Erythroblast (primary cell): ENCODE data around the gene DVL2.

Source experiments
- DNase-seq, 2 experiments: peaks; one replicate each; lab custom pipeline; 2025; lab: John Stamatoyannopoulos, UW
- GATA1 ChIP-seq: IDR thresholded peaks from 2 replicates; pipeline ENCODE4 v1.6.1; 2011; ENCODE audit warnings: low read depth, mild to moderate bottlenecking, control low read depth, low read length, moderate library complexity
- POLR2A ChIP-seq: IDR thresholded peaks from 2 replicates; pipeline ENCODE4 v1.6.1; 2011; ENCODE audit warnings: mild to moderate bottlenecking, low read length

DVL2 gene

DNA sequence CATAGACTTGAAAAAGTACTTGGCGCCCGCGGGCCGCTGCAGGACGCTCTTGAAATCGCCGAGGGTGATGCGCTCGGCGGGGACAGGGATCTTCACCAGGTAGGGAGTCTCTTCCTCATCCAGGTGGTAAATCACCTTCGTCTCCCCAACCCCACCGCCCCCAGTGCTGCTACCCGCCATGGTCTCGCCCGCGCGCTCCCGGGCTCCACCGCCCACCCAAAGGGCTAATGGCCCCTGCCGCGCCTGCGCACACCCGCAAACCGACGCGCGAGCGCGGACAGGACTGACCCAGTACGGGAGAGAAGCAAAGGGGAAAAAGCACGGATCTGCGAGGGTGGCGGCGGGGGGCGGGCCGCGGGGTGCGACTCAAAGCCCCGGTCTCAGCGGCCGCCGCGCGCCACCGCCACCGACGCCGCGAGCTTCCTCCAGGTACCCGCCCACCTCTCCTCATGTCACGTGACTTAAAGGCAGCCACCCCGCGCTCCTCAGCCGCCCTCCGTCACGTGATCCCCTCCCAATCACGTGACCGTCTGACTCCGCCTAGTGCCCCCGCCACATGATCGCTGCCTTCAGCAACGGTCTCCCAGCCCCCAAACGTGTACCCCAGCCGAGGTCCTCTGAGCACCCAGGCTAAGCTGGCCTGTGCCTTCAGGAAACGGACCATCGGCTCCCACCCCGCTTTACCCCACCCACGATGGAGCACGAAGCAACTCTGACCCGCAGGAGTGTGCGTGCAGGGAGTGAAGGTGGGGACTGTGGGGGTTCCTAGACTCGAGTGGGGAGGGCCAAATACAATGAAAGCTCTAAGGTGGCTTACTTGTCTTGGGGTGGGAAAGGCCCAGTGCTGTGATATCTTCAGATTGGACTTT is at the start of gene DVL2:
Gene DVL2, minus strand, starts transcription at position 435 of the 869 bp plus-strand sequence. Its CDS starts 255 bp downstream, at position 180.
- peak; percentile 97 for DNase-seq
- no peak for TF ChIP-seq GATA1
- peak; percentile 92 for TF ChIP-seq POLR2A

DNA sequence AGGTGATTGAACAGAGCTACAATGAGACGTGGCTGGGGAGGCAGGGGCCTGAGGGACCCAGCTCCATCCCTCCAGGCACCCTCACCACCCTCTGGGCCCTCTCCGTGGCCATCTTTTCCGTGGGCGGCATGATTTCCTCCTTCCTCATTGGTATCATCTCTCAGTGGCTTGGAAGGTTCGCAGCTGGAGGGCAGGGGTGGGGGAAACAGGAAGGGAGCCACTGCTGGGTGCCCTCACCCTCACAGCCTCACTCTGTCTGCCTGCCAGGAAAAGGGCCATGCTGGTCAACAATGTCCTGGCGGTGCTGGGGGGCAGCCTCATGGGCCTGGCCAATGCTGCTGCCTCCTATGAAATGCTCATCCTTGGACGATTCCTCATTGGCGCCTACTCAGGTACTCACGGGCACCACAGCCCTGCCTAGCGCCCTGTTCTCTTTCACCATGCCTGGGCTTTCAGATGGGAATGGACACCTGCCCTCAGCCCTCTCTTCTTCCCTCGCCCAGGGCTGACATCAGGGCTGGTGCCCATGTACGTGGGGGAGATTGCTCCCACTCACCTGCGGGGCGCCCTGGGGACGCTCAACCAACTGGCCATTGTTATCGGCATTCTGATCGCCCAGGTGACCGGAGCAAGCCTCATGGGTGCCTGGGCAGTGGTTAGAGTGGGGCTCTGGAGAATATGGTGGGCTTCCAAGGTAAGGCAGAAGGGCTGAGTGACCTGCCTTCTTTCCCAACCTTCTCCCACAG is 49.3 kb upstream of the DVL2 start:
- no peak for DNase-seq

DNA sequence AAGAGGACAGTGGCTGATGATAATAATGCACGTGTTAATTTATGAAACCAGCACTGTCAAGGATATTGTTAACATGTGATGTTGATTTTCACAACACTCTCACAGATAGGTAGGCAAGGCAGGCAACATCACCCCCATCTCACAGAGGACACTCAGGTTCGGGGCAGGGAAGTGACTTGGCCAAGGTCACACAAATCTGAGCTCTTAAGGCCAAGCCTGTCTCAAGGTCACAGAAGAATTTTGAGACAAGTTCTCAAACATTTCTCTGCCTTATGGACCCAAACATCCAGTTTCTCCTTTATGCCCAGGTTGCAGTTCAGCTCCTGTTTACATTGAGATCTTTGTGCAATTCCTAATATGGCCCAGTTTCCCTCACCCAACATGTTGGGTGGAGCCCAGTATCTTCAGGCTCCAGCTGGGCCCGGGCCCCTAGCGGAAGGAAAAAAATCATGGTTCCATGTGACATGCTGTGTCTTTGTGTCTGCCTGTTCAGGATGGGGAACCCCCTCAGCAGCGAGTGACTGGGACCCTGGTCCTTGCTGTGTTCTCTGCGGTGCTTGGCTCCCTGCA is 48.5 kb upstream of the DVL2 start:
- TF ChIP-seq GATA1 (no peak), POLR2A (peak; percentile 68)
- peak; percentile 93 to 94 for DNase-seq

More for the DNA sequence above, 49.3 kb upstream of the DVL2 start:
- no peak for TF ChIP-seq GATA1
- no peak for TF ChIP-seq POLR2A

DNA sequence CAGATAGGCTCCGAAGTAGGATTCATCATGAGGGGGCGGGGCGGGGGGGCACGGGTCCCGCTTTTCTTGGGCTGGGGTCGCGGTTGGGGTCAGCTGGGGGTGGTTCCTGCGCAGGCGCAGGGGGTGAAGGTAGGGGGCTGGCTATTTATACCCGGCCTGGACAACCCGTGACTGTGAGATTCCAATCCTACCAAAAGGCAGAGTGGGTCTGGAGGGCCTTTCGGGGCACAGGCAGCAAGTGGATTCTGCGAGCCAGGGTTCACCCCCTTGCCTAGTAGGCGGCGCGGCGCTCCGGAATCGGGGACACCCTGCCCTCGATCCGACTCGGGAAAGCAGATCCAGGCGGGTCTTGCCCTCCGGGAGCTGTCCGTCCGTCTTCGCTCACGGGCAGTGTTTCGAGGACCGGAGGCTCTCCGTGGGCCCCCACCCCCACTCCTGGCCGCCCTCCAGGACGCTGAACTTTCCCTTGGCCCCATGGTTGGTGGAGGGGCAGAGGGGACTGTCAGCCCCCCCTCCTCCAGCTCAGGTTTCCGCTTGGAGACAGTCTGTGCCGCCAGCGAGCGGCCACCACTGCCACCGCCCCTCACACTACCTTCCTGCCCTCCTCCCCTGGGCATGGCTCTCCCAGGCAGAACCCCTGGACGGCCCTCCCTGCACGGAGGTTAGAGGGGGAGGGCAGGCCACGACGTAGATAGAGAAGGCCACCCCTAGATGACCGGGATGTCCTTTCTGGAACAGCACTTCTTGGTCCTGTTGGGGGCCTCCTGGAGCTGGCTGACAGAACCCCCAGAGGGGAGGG is 47.8 kb upstream of the DVL2 start:
- DNase-seq, result peak; percentile 74 to 81
- TF ChIP-seq POLR2A (no peak), GATA1 (no peak)

DNA sequence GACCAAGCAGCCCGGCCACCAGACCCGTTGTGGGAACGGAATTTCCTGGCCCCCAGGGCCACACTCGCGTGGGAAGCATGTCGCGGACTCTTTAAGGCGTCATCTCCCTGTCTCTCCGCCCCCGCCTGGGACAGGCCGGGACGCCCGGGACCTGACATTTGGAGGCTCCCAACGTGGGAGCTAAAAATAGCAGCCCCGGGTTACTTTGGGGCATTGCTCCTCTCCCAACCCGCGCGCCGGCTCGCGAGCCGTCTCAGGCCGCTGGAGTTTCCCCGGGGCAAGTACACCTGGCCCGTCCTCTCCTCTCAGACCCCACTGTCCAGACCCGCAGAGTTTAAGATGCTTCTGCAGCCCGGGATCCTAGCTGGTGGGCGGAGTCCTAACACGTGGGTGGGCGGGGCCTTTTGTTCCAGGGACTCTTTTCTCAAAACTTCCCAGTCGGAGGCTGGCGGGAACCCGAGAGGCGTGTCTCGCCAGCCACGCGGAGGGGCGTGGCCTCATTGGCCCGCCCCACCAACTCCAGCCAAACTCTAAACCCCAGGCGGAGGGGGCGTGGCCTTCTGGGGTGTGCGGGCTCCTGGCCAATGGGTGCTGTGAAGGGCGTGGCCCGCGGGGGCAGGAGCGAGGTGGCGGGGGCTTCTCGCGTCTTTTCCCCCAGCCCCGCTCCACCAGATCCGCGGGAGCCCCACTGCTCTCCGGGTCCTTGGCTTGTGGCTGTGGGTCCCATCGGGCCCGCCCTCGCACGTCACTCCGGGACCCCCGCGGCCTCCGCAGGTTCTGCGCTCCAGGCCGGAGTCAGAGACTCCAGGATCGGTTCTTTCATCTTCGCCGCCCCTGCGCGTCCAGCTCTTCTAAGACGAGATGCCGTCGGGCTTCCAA is 47.0 kb upstream of the DVL2 start, which contains the start of gene SLC2A4:
Gene SLC2A4, plus strand, starts transcription at position 645 of the 879 bp plus-strand sequence. Its CDS starts 217 bp downstream, at position 862.
- DNase-seq, result peak; percentile 96 to 98
- TF ChIP-seq GATA1, result no peak
- TF ChIP-seq POLR2A, result peak; percentile 71

DNA sequence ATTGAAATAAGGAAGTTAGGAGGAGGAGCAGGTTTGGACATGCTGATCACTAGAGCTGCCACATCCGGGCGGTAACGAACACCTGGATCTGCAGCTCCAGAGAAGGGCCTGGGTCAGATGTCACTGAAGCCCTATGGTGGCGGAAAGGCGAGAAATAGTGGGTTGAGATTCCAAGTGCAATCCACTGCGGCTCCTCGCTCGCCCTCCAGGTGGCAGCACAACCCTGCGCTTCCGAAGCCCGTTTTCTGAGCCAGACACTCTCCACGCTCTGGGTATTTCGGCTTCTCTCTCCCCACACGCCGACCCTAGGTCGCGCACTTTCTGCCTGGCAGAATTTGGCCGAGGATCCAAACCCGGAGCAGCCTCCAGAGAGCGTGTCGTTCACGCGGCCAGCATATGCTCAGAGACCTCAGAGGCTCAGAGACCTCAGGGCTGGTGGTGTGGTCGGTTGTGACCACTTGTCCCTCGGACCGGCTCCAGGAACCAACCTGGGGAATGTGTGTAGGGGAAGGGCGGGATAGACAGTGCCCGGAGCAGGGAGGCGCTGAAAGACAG is 46.3 kb upstream of the DVL2 start:
- peak; percentile 92 to 94 for DNase-seq
- TF ChIP-seq POLR2A (no peak), GATA1 (no peak)

DNA sequence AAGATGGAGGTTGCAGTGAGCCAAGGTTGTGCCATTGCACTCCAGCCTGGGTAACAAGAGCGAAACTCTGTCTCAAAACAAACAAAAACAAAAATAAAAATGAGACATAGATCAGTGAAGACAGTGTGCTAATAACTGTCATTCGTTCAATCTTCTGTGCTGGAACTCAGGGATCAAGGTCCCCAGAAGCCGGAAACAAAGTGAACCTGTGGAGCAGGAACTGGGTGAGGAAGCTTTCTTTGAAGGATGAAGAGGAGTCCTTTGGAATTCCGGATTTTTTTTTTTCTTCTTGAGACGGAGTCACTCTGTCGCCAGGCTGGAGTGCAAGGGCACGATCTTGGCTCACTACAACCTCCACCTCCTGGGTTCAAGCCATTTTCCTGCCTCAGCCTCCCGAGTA is 45.1 kb upstream of the DVL2 start:
- TF ChIP-seq GATA1 (no peak), POLR2A (no peak)
- DNase-seq, result no peak

DNA sequence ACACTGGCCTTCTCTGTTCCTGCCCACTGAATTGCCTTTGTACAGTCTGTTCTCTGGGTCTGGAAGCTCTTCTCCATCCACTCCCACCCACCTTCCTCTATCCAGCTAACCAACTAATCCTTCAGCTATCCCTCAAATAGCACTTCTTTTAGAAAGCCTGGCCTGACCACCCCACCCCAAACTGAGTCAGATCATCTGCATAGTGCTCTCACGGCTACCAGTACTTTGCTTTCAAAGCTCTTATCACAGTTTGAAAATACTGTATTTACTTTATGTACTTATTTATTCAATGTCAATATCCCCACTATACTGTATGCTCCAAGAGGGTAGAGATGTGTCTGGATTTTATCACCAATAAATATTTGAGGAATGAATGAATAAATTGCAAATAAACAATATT is 32.5 kb upstream of the DVL2 start:
- DNase-seq, result no peak
- TF ChIP-seq GATA1 (no peak), POLR2A (no peak)

DNA sequence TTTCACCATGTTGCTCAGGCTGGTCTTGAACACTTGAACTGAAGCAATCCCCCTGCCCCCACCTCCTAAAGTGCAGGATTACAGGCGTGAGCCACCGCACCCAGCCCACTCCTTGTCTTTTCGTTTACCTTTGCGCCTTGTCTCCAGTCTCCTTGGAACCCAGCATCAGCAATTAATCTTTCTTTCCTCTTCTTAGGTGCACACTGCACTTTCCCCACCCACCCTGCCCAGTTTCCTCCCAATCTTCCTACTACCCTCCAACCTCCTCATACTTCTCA is 29.4 kb upstream of the DVL2 start:
- DNase-seq, result no peak
- TF ChIP-seq POLR2A, result no peak

DNA sequence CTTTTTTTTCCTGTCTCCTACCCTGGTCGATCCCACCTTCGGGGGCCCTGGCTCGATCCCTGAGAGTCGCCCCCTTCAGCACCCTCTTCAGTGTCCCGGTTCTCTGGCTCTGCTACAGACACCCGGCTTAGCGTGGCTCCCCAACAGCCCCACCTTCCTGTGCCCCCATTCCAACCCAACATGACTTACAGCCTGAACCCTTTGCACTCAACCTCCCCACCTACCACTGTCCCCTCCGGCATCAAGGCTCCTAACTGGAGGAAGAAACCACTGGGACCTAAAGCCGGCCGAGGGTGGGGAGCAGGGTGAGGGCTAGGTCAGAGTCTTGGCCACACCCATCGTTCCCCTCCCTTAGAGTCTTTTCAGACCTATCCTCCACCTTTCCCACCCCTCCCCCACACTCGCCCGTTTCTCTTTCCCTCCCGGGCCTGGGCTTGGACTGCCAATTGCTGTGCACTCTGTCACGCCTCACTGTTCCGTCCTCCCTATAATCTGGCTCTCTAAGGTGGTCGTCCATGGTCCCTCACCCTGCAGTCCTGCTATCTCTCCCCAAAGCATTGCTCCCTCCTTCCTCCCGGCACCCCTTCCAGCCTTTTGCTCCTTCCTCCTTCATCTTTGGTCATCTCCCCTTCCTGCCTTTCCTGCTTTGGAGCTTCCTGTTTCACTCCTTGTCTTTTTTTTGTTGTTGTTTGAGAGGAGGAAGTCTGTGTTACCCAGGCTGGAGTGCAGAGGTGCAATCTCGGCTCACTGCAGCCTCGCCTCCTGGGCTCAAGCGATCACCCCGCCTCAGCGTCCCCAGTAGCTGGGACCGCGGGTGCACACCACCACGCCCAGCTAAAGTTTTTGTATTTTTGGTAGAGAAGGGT is 28.9 kb upstream of the DVL2 start:
- TF ChIP-seq GATA1 (no peak), POLR2A (no peak)
- peak in 1 of 2 experiments; percentile 46 for DNase-seq

DNA sequence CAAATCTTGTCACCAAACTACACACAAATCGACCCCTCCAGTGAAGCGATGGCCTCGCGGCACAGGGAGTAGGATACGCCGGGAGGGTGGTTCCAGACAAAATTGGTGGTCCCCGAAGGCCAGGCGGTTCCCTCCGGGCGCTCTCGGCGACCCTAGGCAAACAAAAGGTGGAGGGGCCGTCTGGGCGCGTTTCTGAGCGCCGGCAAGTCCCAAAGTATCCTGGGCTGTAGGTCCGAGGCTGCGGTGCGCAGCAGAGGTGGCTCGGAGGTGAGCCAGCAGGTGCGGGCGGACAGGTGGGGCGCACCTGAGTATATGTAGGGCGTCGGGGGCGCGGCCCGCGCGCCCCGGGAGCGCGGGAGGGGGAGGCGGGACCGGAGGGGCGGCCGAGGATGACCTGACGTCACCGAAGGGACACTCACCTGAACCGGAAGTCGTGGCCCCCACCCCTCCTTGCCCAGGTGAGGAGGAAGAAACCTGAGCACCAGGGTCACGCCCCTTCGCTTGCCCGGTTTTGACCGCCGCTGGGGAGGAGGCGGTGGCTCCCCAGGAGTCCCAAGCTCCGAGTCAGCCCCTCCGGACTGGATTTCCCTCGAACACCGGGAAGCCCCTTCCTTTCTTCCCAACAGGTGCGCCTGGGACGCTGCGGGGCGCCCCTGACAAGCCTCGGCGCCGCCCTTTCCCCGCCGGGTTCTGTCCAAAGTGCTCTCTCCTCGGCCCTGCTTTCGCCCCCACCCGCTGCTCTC is 28.0 kb upstream of the DVL2 start, which contains the start of gene CLDN7:
Gene CLDN7, minus strand, starts transcription at position 287 of the 743 bp plus-strand sequence. CDS start 435 bp downstream, outside the sequence.
- no peak for DNase-seq
- TF ChIP-seq POLR2A, result no peak
- no peak for TF ChIP-seq GATA1
